IMR-90 (cell line): Measurements from ENCODE around the gene METTL22. TPM values are rescaled to one million over a fixed set of nuclear protein-coding genes. Genes with fewer than 3 reads are reported as not detected.

Experiments used
- ATAC-seq: fragments of 200-7000 bp; cut with Tn5 transposase; 2 replicates; pipeline ENCODE4 v1.9.1; 2020; ENCODE audit warnings: low read depth, mild to moderate bottlenecking, moderate library complexity
- BruUV-seq: library from RNA; stranded (reverse); fragments of 400-500 nt; replicated peaks from 2 replicates; lab custom pipeline; 2021; lab: Mats Ljungman, UMichigan
- CTCF ChIA-PET: fragments of 300-600 bp; formaldehyde crosslinking; extraction: SDS; loops from one replicate; lab custom pipeline; 2021; ENCODE audit warnings: antibody characterized with exemption; lab: Yijun Ruan, JAX
- POLR2A ChIA-PET: fragments of 300-600 bp; sonication (Branson Sonifier 250); formaldehyde crosslinking; loops from one replicate; lab custom pipeline; 2022; ENCODE audit warnings: antibody characterized with exemption; ENCODE audit not compliant: unreplicated experiment; lab: Charles Lee
- DNase-seq: peaks from one replicate; pipeline ENCODE4 v3.0.0; 2013
- H2AFZ ChIP-seq: replicated peaks from 2 replicates; pipeline ENCODE3; 2013; ENCODE audit warnings: low read length, mild to moderate bottlenecking; ENCODE audit not compliant: poor library complexity
- H2AK5ac ChIP-seq: 2 replicates; pipeline ENCODE4 v1.6.1; 2013; ENCODE audit warnings: low read depth, low read length, inconsistent platforms
- H2AK9ac ChIP-seq: replicated peaks from 2 replicates; pipeline ENCODE3; 2013; ENCODE audit warnings: mild to moderate bottlenecking, low read depth, low read length, moderate library complexity; ENCODE audit not compliant: poor library complexity
- H2BK120ac ChIP-seq: 2 replicates; pipeline ENCODE4 v1.6.1; 2013; ENCODE audit warnings: low read depth, low read length, inconsistent platforms
- H2BK15ac ChIP-seq: 3 replicates; pipeline ENCODE4 v1.6.1; 2013; ENCODE audit warnings: low read depth, low read length, inconsistent platforms
- H2BK20ac ChIP-seq: 2 replicates; pipeline ENCODE4 v1.6.1; 2013; ENCODE audit warnings: low read depth, mild to moderate bottlenecking, inconsistent platforms, low read length, moderate library complexity
- H2BK5ac ChIP-seq: 2 replicates; pipeline ENCODE4 v1.6.1; 2013; ENCODE audit warnings: mild to moderate bottlenecking, low read depth, low read length, inconsistent platforms; ENCODE audit not compliant: poor library complexity, severe bottlenecking
- H3K14ac ChIP-seq: replicated peaks from 2 replicates; pipeline ENCODE4 v1.6.1; 2013; ENCODE audit warnings: low read depth, low read length, inconsistent platforms
- H3K18ac ChIP-seq: 2 replicates; pipeline ENCODE4 v1.6.1; 2013; ENCODE audit warnings: low read depth, low read length, control low read depth
- H3K23ac ChIP-seq: 2 replicates; pipeline ENCODE4 v1.6.1; 2013; ENCODE audit warnings: low read depth, low read length, inconsistent platforms
- H3K27ac ChIP-seq: 2 replicates; pipeline ENCODE4 v1.5.1; 2013; ENCODE audit warnings: mild to moderate bottlenecking, control low read depth, low read length; ENCODE audit not compliant: insufficient read depth
- H3K27me3 ChIP-seq: 2 replicates; pipeline ENCODE4 v1.6.1; 2013; ENCODE audit warnings: low read length; ENCODE audit not compliant: control insufficient read depth, insufficient read depth
- H3K36me3 ChIP-seq: 2 replicates; pipeline ENCODE4 v1.6.1; 2013; ENCODE audit warnings: low read length, mixed read lengths; ENCODE audit not compliant: control insufficient read depth, insufficient read depth
- H3K4ac ChIP-seq: 2 replicates; pipeline ENCODE4 v1.6.1; 2013; ENCODE audit warnings: low read depth, low read length, inconsistent platforms
- H3K4me1 ChIP-seq: 2 replicates; pipeline ENCODE4 v1.6.1; 2013; ENCODE audit warnings: low read length, mixed read lengths; ENCODE audit not compliant: control insufficient read depth, insufficient read depth
- H3K4me2 ChIP-seq: 2 replicates; pipeline ENCODE4 v1.6.1; 2013; ENCODE audit warnings: low read depth, mild to moderate bottlenecking, control low read depth, low read length, moderate library complexity
- H3K4me3 ChIP-seq: 2 replicates; pipeline ENCODE4 v1.5.1; 2013; ENCODE audit warnings: low read depth, mild to moderate bottlenecking, control low read depth, low read length, moderate library complexity; ENCODE audit not compliant: insufficient read depth
- H3K56ac ChIP-seq: 2 replicates; pipeline ENCODE4 v1.6.1; 2013; ENCODE audit warnings: low read length, inconsistent platforms; ENCODE audit not compliant: insufficient read depth; ENCODE audit errors: extremely low read depth
- H3K79me1 ChIP-seq, 2 experiments: 2 replicates each; pipeline ENCODE4 v1.6.1; 2013; ENCODE audit warnings: low read length in 2 of 2, inconsistent platforms in 1 of 2, low read depth in 1 of 2
- H3K9ac ChIP-seq: 2 replicates; pipeline ENCODE4 v1.6.1; 2013; ENCODE audit warnings: low read depth, low read length, control low read depth
- H3K9me1 ChIP-seq: 2 replicates; pipeline ENCODE4 v1.6.1; 2013; ENCODE audit warnings: low read length, inconsistent platforms; ENCODE audit not compliant: insufficient read depth
- H3K9me3 ChIP-seq: 2 replicates; pipeline ENCODE4 v1.6.1; 2013; ENCODE audit warnings: low read length; ENCODE audit not compliant: control insufficient read depth, insufficient read depth
- H4K20me1 ChIP-seq: 2 replicates; pipeline ENCODE4 v1.6.1; 2013; ENCODE audit warnings: low read length, inconsistent platforms; ENCODE audit not compliant: insufficient read depth
- H4K5ac ChIP-seq: 2 replicates; pipeline ENCODE4 v1.6.1; 2013; ENCODE audit warnings: mild to moderate bottlenecking, low read depth, low read length, control low read depth
- H4K8ac ChIP-seq, 2 experiments: 2 replicates each; pipeline ENCODE4 v1.6.1; 2013; ENCODE audit warnings: low read depth in 2 of 2, low read length in 2 of 2, control low read depth in 1 of 2, inconsistent platforms in 1 of 2
- H4K91ac ChIP-seq: 2 replicates; pipeline ENCODE4 v1.6.1; 2013; ENCODE audit warnings: low read depth, low read length, inconsistent platforms; ENCODE audit not compliant: insufficient read depth
- CEBPB ChIP-seq: IDR thresholded peaks from 2 replicates; pipeline ENCODE4 v1.6.1; 2012; ENCODE audit warnings: low read depth, low read length, improper control_type of control experiment
- CTCF ChIP-seq: conservative IDR thresholded peaks from 2 replicates; pipeline ENCODE4 v1.5.1; 2012; ENCODE audit warnings: mild to moderate bottlenecking, low read depth, low read length, improper control_type of control experiment
- MAFK ChIP-seq: IDR thresholded peaks from 2 replicates; pipeline ENCODE4 v1.6.1; 2012; ENCODE audit warnings: low read depth, low read length, improper control_type of control experiment
- NFE2L2 ChIP-seq: fragments of 150-350 bp; IDR thresholded peaks from 2 replicates; pipeline ENCODE4 v1.6.1; 2016; ENCODE audit warnings: low read depth, mild to moderate bottlenecking, low read length
- WGBS, 2 experiments: methylation state at CpG; one replicate each; pipeline versions ENCODE4 v1.1.5 to v1.1.7; 2013; ENCODE audit warnings: missing lambda C conversion rate in 2 of 2; ENCODE audit not compliant: insufficient read length in 1 of 2; ENCODE audit errors: extremely low coverage in 2 of 2; 5-methylcytosine and 5-hydroxymethylcytosine counted together
- dilution Hi-C: fragments of 300-500 bp; cut with HindIII; formaldehyde crosslinking; loops from one replicate; pipeline ENCODE4 v1.14.3; 2018; ENCODE audit warnings: low sequenced_read_pairs; ENCODE audit not compliant: unreplicated experiment
- in situ Hi-C: fragments of 300-500 bp; cut with MboI; formaldehyde crosslinking; loops from 3 replicates; pipeline ENCODE4 v1.14.3; 2019; ENCODE audit warnings: low sequenced_read_pairs, inconsistent platforms, mixed read lengths
- intact Hi-C: fragments of 100-400 bp; cut with micrococcal nuclease; formaldehyde crosslinking; loops from 2 replicates; pipeline ENCODE4 v1.10.0; 2022
- polyA plus RNA-seq, 3 experiments: library from polyadenylated mRNA; depleted of rRNA; stranded (reverse); fragments of >200 nt; gene quantifications; 2 replicates each; pipeline ENCODE4 v1.2.3, GENCODE V29; 2012; ENCODE audit warnings: low replicate concordance in 1 of 3
- total RNA-seq: library from RNA; depleted of rRNA; stranded (reverse); fragments of >200 nt; gene quantifications from 2 replicates; pipeline ENCODE4 v1.2.3, GENCODE V29; 2012

The METTL22 gene
- total and polyA plus RNA-seq, 2 of the 4 experiments (the other 2 are of a cell fraction), result 27.2 to 51.2 TPM

- Histone ChIP-seq H3K18ac (no peak overlapping the region), H3K9me1 (no peaks in the 10 kb centered on the region), H3K9ac (no peak overlapping the region), H2AFZ (no peak overlapping the region), H3K4me3 (no peak overlapping the region), H4K91ac (no peak overlapping the region), H3K27me3 (no peaks in the 10 kb centered on the region), H3K79me1 (no peaks in the 10 kb centered on the region), H3K23ac (no peak overlapping the region), H2BK5ac (no peak overlapping the region), H3K4me2 (no peak overlapping the region), H3K9me3 (no peaks in the 10 kb centered on the region), H2AK5ac (no peak overlapping the region), H3K4ac (no peak overlapping the region), H3K4me1 (no peaks in the 10 kb centered on the region), H2BK20ac (no peak overlapping the region), H2AK9ac (no peak overlapping the region), H3K14ac (no peak overlapping the region), H4K5ac (no peak overlapping the region), H3K56ac (no peak overlapping the region), H3K36me3 (peaks cover 29% of the 10 kb centered on the region), H4K20me1 (no peaks in the 10 kb centered on the region), H4K8ac (no peak overlapping the region), H2BK120ac (no peak overlapping the region), H2BK15ac (no peak overlapping the region), H3K27ac (no peak overlapping the region)
- 83% methylated on average over 3 of the region's 8 CpGs; no CpG with 5 or more reads in 1 of the 2 experiments for WGBS, 2 experiments
- no TSS peak for BruUV-seq
- dilution Hi-C loops (no loop called here), in situ Hi-C loops (loop anchor here (5.0 to 25.0 kb wide), 3 partner anchors 83 to 487 kb away; no protein-coding TSS in a partner anchor), intact Hi-C loops (no loop called here)
- DNase-seq (no peak), ATAC-seq (no peak)
- TF ChIP-seq MAFK (no peak), NFE2L2 (no peak), CEBPB (no peak), CTCF (no peak)
- POLR2A ChIA-PET, result no interaction called here
- CTCF ChIA-PET, result no interaction called here
Measured at GRCh38 chr16:8649829-8650554, 28.5 kb downstream of the METTL22 start.
